MM.1S (cell line): ENCODE measurements around the gene CLCNKB.
A peak's percentile ranks its signal among the peaks of the same experiment; 100 is the strongest.

Experiments
- DNase-seq: peaks from one replicate; pipeline ENCODE4 v3.0.0-alpha.2; 2015
- H2AFZ ChIP-seq: fragments of 300-600 bp; sonication (generic); 2 replicates; pipeline ENCODE4 v1.6.0; 2016; ENCODE audit warnings: antibody characterized with exemption, low read length
- H3F3A ChIP-seq: fragments of 300-600 bp; sonication (generic); 2 replicates; pipeline ENCODE4 v1.6.1; 2016; ENCODE audit warnings: mild to moderate bottlenecking, antibody characterized with exemption, low read length, moderate library complexity, mixed read lengths; ENCODE audit not compliant: insufficient read depth
- H3K27ac ChIP-seq: fragments of 300-600 bp; sonication (generic); 2 replicates; pipeline ENCODE4 v1.5.1; 2016; ENCODE audit warnings: mild to moderate bottlenecking, low read length
- H3K27me3 ChIP-seq: fragments of 300-600 bp; sonication (generic); replicated peaks from 2 replicates; pipeline ENCODE4 v1.6.0; 2016; ENCODE audit warnings: low read length; ENCODE audit not compliant: insufficient read depth
- H3K36me3 ChIP-seq: fragments of 300-600 bp; sonication (generic); replicated peaks from 2 replicates; pipeline ENCODE4 v1.6.1; 2016; ENCODE audit warnings: mild to moderate bottlenecking, low read length, mixed read lengths; ENCODE audit not compliant: insufficient read depth
- H3K4me1 ChIP-seq: fragments of 300-600 bp; sonication (generic); 2 replicates; pipeline ENCODE4 v1.6.1; 2016; ENCODE audit warnings: low read length, mixed read lengths
- H3K4me2 ChIP-seq: fragments of 300-600 bp; sonication (generic); 2 replicates; pipeline ENCODE4 v1.6.0; 2016; ENCODE audit warnings: low read depth, low read length
- H3K4me3 ChIP-seq: fragments of 300-600 bp; sonication (generic); 2 replicates; pipeline ENCODE4 v1.5.1; 2016; ENCODE audit warnings: low read length, mixed read lengths
- H3K79me2 ChIP-seq: fragments of 300-600 bp; sonication (generic); 2 replicates; pipeline ENCODE4 v1.6.1; 2016; ENCODE audit warnings: mixed run types, low read length, mixed read lengths
- H3K9ac ChIP-seq: fragments of 300-600 bp; sonication (generic); 2 replicates; pipeline ENCODE4 v1.6.1; 2016; ENCODE audit warnings: low read length, mixed read lengths
- H3K9me2 ChIP-seq: fragments of 300-600 bp; sonication (generic); replicated peaks from 2 replicates; pipeline ENCODE4 v1.6.1; 2016; ENCODE audit warnings: mild to moderate bottlenecking, low read length, mixed read lengths; ENCODE audit not compliant: insufficient read depth
- H3K9me3 ChIP-seq: fragments of 300-600 bp; sonication (generic); replicated peaks from 2 replicates; pipeline ENCODE4 v1.6.1; 2016; ENCODE audit warnings: mild to moderate bottlenecking, low read length, mixed read lengths; ENCODE audit not compliant: insufficient read depth
- H4K20me1 ChIP-seq: fragments of 300-600 bp; sonication (generic); 2 replicates; pipeline ENCODE4 v1.6.1; 2016; ENCODE audit warnings: mild to moderate bottlenecking, low read length, moderate library complexity, mixed read lengths; ENCODE audit not compliant: insufficient read depth
- EZH2 ChIP-seq: fragments of 300-600 bp; sonication (generic); optimal IDR thresholded peaks from 2 replicates; pipeline ENCODE3; 2017; ENCODE audit warnings: low read depth, mild to moderate bottlenecking, antibody characterized with exemption, low read length, mixed read lengths
- EZH2phosphoT487 ChIP-seq: fragments of 300-600 bp; sonication (generic); IDR thresholded peaks from 2 replicates; pipeline ENCODE4 v1.6.1; 2018; ENCODE audit warnings: antibody characterized with exemption, low read length
- TF ChIP-seq, protein P1 (sequence below): fragments of 300-600 bp; sonication (generic); IDR thresholded peaks from 2 replicates; pipeline ENCODE4 v1.5.1; 2016; ENCODE audit warnings: antibody characterized with exemption, low read length, mixed read lengths

The CLCNKB gene

GRCh38 chr1:16072095-16072494 lies 28.5 kb downstream of the CLCNKB start:
- no peak overlapping the region for H3K4me2 ChIP-seq
- no peaks in the 10 kb centered on the region for H4K20me1 ChIP-seq
- peaks cover 8% of the 10 kb centered on the region; the same call in 1 of the 2 replicates for H3F3A ChIP-seq
- peaks cover 6% of the 10 kb centered on the region for H3K4me1 ChIP-seq
- no peak overlapping the region for H3K9ac ChIP-seq
- H3K27ac ChIP-seq, result no peak overlapping the region
- TF ChIP-seq EZH2phosphoT487, result no peak
- TF ChIP-seq, protein P1, sequence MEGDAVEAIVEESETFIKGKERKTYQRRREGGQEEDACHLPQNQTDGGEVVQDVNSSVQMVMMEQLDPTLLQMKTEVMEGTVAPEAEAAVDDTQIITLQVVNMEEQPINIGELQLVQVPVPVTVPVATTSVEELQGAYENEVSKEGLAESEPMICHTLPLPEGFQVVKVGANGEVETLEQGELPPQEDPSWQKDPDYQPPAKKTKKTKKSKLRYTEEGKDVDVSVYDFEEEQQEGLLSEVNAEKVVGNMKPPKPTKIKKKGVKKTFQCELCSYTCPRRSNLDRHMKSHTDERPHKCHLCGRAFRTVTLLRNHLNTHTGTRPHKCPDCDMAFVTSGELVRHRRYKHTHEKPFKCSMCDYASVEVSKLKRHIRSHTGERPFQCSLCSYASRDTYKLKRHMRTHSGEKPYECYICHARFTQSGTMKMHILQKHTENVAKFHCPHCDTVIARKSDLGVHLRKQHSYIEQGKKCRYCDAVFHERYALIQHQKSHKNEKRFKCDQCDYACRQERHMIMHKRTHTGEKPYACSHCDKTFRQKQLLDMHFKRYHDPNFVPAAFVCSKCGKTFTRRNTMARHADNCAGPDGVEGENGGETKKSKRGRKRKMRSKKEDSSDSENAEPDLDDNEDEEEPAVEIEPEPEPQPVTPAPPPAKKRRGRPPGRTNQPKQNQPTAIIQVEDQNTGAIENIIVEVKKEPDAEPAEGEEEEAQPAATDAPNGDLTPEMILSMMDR, result no peak
- no peak for TF ChIP-seq EZH2
- no peaks in the 10 kb centered on the region for H3K36me3 ChIP-seq
- H3K9me2 ChIP-seq, result no peaks in the 10 kb centered on the region
- H3K79me2 ChIP-seq, result no peaks in the 10 kb centered on the region
- H3K27me3 ChIP-seq, result peaks cover 11% of the 10 kb centered on the region
- H3K4me3 ChIP-seq, result no peak overlapping the region
- H2AFZ ChIP-seq, result no peak overlapping the region
- DNase-seq, result no peak
- no peaks in the 10 kb centered on the region for H3K9me3 ChIP-seq

- Histone ChIP-seq H3K79me2 (no peaks in the 10 kb centered on the region), H3K9ac (no peak overlapping the region), H3F3A (peaks cover 8% of the 10 kb centered on the region; the same call in 1 of the 2 replicates), H3K9me3 (no peaks in the 10 kb centered on the region), H4K20me1 (no peaks in the 10 kb centered on the region), H3K4me2 (peak overlapping the region; percentile 72; the same call in 1 of the 2 replicates), H3K27me3 (peaks cover 7% of the 10 kb centered on the region), H3K4me3 (peak overlapping the region; percentile 37; the same call in 1 of the 2 replicates), H2AFZ (no peak overlapping the region), H3K36me3 (no peaks in the 10 kb centered on the region), H3K9me2 (no peaks in the 10 kb centered on the region), H3K27ac (no peak overlapping the region), H3K4me1 (peaks cover 6% of the 10 kb centered on the region)
- TF ChIP-seq EZH2 (no peak), EZH2phosphoT487 (no peak)
- TF ChIP-seq, protein P1, result no peak
- no peak for DNase-seq
These were observed 29.3 kb downstream of the CLCNKB start for GRCh38 chr1:16072616-16073484.

DNA sequence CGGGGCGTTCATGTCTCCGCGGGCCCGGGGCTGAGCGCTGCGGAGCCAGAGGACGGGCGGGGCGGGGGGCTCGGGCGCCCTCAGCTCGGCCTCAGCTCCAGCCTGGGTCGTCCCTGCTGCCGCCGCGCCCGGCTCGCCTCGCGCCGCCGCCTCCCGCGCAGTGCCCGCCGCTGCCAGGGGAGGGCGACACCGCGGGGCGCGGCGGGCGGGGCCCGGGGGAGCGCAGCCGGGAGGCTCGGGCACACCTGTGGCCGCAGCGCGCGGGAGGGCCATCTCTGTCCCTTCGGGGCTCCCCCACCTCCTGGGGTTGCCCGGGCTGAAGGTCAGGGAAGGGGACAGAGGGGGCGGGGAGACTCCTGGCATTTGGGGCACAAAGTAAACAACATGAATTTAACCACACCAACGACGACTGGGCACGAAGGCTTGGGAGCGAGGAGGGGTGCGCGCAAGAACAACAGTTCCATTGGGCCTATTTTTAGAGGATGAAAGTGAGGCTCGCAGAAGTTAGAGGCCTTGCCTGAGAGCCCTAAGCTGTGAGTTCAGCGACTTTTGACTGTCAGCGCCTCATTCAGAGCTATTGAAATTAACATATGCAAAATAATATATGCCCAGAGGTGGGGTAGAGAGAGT lies 30.0 kb downstream of the CLCNKB start, which contains the start of gene FAM131C:
Gene FAM131C, minus strand, starts transcription at position 162 of the 630 bp plus-strand sequence. CDS start 209 bp downstream, outside the sequence.
- Histone ChIP-seq H3K27me3 (peaks cover 6% of the 10 kb centered on the region), H3K9me2 (no peaks in the 10 kb centered on the region), H3K27ac (peak within 1 kb of the TSS; percentile 74), H3K4me2 (peak within 1 kb of the TSS; percentile 91), H4K20me1 (no peaks in the 10 kb centered on the region), H2AFZ (peak within 1 kb of the TSS; percentile 89), H3K79me2 (no peaks in the 10 kb centered on the region), H3F3A (peaks cover 8% of the 10 kb centered on the region; the same call in 1 of the 2 replicates), H3K9me3 (no peaks in the 10 kb centered on the region), H3K9ac (peak within 1 kb of the TSS; percentile 55; the same call in 1 of the 2 replicates), H3K4me1 (peaks cover 6% of the 10 kb centered on the region), H3K36me3 (no peaks in the 10 kb centered on the region), H3K4me3 (peak within 1 kb of the TSS; percentile 64)
- TF ChIP-seq, protein P1, result peak; percentile 17
- no peak for TF ChIP-seq EZH2phosphoT487
- DNase-seq, result peak; percentile 89
